ENCODE measurements around the gene SFXN5. TPM values are rescaled to one million over a fixed set of nuclear protein-coding genes. Genes with fewer than 3 reads are reported as not detected.

Gene SFXN5
- total and polyA plus RNA-seq, 2 experiments from 2014 or later: 10.0 to 16.4 TPM

GRCh38 chr2:73004889-73005596 lies 66.5 kb downstream of the SFXN5 start:
- Histone ChIP-seq H3F3A (ENCODE audit: insufficient read depth) (no peaks in the 10 kb centered on the region), H3K79me2 (ENCODE audit: insufficient read depth) (no peaks in the 10 kb centered on the region), H3K4me1 (ENCODE audit: insufficient read depth) (peaks cover 4% of the 10 kb centered on the region), H3K27me3 (replicated peaks; ENCODE audit: insufficient read depth) (no peaks in the 10 kb centered on the region), H3K27ac (no peak overlapping the region), H3K4me3 (no peak overlapping the region), H3K9ac (no peak overlapping the region), H4K20me1 (ENCODE audit: insufficient read depth) (no peaks in the 10 kb centered on the region), H3K4me2 (ENCODE audit: unreplicated experiment) (no peak overlapping the region), H3K9me3 (ENCODE audit: low read depth) (no peaks in the 10 kb centered on the region), H3K9me2 (ENCODE audit: insufficient read depth) (no peaks in the 10 kb centered on the region), H3K36me3 (ENCODE audit: low read depth) (no peaks in the 10 kb centered on the region), H2AFZ (no peak overlapping the region)
- TF ChIP-seq EZH2phosphoT487 (IDR thresholded peaks at IDR 0.05; ENCODE audit: insufficient read depth, low read depth) (no peak), EZH2 (IDR thresholded peaks at IDR 0.05; ENCODE audit: insufficient read depth, poor library complexity, severe bottlenecking) (no peak)
- no peak for DNase-seq
- 87 to 89% methylated on average over 14 of the region's 14 CpGs for WGBS, 2 experiments (ENCODE audit: low coverage in 1 of 2, low lambda C conversion rate in 2 of 2, missing lambda C conversion rate in 2 of 2)
- in situ Hi-C loops (cut with MboI): no loop called here

GRCh38 chr2:73004466-73004865 lies 67.0 kb downstream of the SFXN5 start:
- TF ChIP-seq EZH2phosphoT487 (IDR thresholded peaks at IDR 0.05; ENCODE audit: insufficient read depth, low read depth) (no peak), EZH2 (IDR thresholded peaks at IDR 0.05; ENCODE audit: insufficient read depth, poor library complexity, severe bottlenecking) (no peak)
- in situ Hi-C loops (cut with MboI): no loop called here
- no peak overlapping the region for H3K4me2 ChIP-seq (ENCODE audit: unreplicated experiment)

DNA sequence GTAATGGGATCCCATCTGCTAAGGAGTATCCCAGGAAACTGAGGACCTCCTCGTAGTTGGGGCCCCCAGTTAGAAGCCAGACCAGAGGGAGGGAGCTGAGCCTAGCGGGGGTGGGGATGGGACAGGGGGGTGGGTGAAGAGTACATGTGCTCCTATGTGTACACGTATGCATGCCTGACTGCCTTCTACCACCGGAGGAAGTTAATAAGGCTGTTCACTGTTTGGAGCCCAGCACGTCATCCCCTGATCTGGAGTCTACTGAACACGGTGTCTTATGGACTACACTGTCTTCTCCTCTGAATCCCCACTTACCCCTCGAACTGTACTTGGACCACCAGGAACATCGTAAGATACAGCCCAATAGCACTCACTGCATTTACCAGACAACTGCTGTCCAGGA lies 68.5 kb downstream of the SFXN5 start:
- in situ Hi-C loops (cut with MboI): no loop called here
- 92 to 95% methylated on average over 8 of the region's 8 CpGs for WGBS, 2 experiments (ENCODE audit: low coverage in 1 of 2, low lambda C conversion rate in 2 of 2, missing lambda C conversion rate in 2 of 2)
- no peak overlapping the region for H3K4me3 ChIP-seq
- H3F3A ChIP-seq (ENCODE audit: insufficient read depth): no peaks in the 10 kb centered on the region
- DNase-seq: no peak
- H3K4me1 ChIP-seq (ENCODE audit: insufficient read depth): peaks cover 10% of the 10 kb centered on the region
- H3K4me2 ChIP-seq (ENCODE audit: unreplicated experiment): no peak overlapping the region
- H3K9me2 ChIP-seq (ENCODE audit: insufficient read depth): no peaks in the 10 kb centered on the region
- H3K9ac ChIP-seq: no peak overlapping the region
- no peaks in the 10 kb centered on the region for H3K27me3 ChIP-seq (replicated peaks; ENCODE audit: insufficient read depth)
- TF ChIP-seq EZH2phosphoT487 (IDR thresholded peaks at IDR 0.05; ENCODE audit: insufficient read depth, low read depth) (no peak), EZH2 (IDR thresholded peaks at IDR 0.05; ENCODE audit: insufficient read depth, poor library complexity, severe bottlenecking) (no peak)
- no peak overlapping the region for H3K27ac ChIP-seq
- no peak overlapping the region for H2AFZ ChIP-seq
- H4K20me1 ChIP-seq (ENCODE audit: insufficient read depth): no peaks in the 10 kb centered on the region
- no peaks in the 10 kb centered on the region for H3K79me2 ChIP-seq (ENCODE audit: insufficient read depth)
- H3K36me3 ChIP-seq (ENCODE audit: low read depth): no peaks in the 10 kb centered on the region
- H3K9me3 ChIP-seq (ENCODE audit: low read depth): no peaks in the 10 kb centered on the region

More at GRCh38 chr2:73004466-73004865, 67.0 kb downstream of the SFXN5 start:
- WGBS, 2 experiments (ENCODE audit: low coverage in 1 of 2, low lambda C conversion rate in 2 of 2, missing lambda C conversion rate in 2 of 2): 89 to 90% methylated on average over 12 of the region's 12 CpGs
- Histone ChIP-seq H3K9me3 (ENCODE audit: low read depth) (no peaks in the 10 kb centered on the region), H3K4me3 (no peak overlapping the region), H3K9ac (no peak overlapping the region), H2AFZ (no peak overlapping the region), H3F3A (ENCODE audit: insufficient read depth) (no peaks in the 10 kb centered on the region), H4K20me1 (ENCODE audit: insufficient read depth) (no peaks in the 10 kb centered on the region), H3K36me3 (ENCODE audit: low read depth) (no peaks in the 10 kb centered on the region), H3K4me1 (ENCODE audit: insufficient read depth) (peaks cover 10% of the 10 kb centered on the region), H3K79me2 (ENCODE audit: insufficient read depth) (no peaks in the 10 kb centered on the region), H3K9me2 (ENCODE audit: insufficient read depth) (no peaks in the 10 kb centered on the region), H3K27me3 (replicated peaks; ENCODE audit: insufficient read depth) (no peaks in the 10 kb centered on the region), H3K27ac (no peak overlapping the region)
- DNase-seq: no peak

- H2AFZ ChIP-seq: no peak overlapping the region
- no peak overlapping the region for H3K9ac ChIP-seq
- H3K27me3 ChIP-seq (replicated peaks; ENCODE audit: insufficient read depth): no peaks in the 10 kb centered on the region
- no peak for DNase-seq
- H3K9me3 ChIP-seq (ENCODE audit: low read depth): no peaks in the 10 kb centered on the region
- H3K9me2 ChIP-seq (ENCODE audit: insufficient read depth): no peaks in the 10 kb centered on the region
- H3K4me2 ChIP-seq (ENCODE audit: unreplicated experiment): no peak overlapping the region
- no peak overlapping the region for H3K27ac ChIP-seq
- no peak overlapping the region for H3K4me3 ChIP-seq
- in situ Hi-C loops (cut with MboI): no loop called here
- H3K36me3 ChIP-seq (ENCODE audit: low read depth): no peaks in the 10 kb centered on the region
- H3F3A ChIP-seq (ENCODE audit: insufficient read depth): no peaks in the 10 kb centered on the region
- H4K20me1 ChIP-seq (ENCODE audit: insufficient read depth): no peaks in the 10 kb centered on the region
- TF ChIP-seq EZH2 (IDR thresholded peaks at IDR 0.05; ENCODE audit: insufficient read depth, poor library complexity, severe bottlenecking): no peak
- TF ChIP-seq EZH2phosphoT487 (IDR thresholded peaks at IDR 0.05; ENCODE audit: insufficient read depth, low read depth): no peak
- WGBS, 2 experiments (ENCODE audit: low coverage in 1 of 2, low lambda C conversion rate in 2 of 2, missing lambda C conversion rate in 2 of 2): 89 to 90% methylated on average over 6 of the region's 6 CpGs
- no peaks in the 10 kb centered on the region for H3K79me2 ChIP-seq (ENCODE audit: insufficient read depth)
- H3K4me1 ChIP-seq (ENCODE audit: insufficient read depth): peaks cover 10% of the 10 kb centered on the region
Measured at GRCh38 chr2:73000808-73001570, 70.5 kb downstream of the SFXN5 start.
